GM21381 (cell line): ENCODE results near the gene NPM1.

Experiments
- ATAC-seq: cut with Tn5 transposase; IDR thresholded peaks from one replicate; pipeline ENCODE4 v1.9.1; 2021; ENCODE audit warnings: mild to moderate bottlenecking, moderate library complexity; ENCODE audit not compliant: unreplicated experiment

The NPM1 gene

DNA sequence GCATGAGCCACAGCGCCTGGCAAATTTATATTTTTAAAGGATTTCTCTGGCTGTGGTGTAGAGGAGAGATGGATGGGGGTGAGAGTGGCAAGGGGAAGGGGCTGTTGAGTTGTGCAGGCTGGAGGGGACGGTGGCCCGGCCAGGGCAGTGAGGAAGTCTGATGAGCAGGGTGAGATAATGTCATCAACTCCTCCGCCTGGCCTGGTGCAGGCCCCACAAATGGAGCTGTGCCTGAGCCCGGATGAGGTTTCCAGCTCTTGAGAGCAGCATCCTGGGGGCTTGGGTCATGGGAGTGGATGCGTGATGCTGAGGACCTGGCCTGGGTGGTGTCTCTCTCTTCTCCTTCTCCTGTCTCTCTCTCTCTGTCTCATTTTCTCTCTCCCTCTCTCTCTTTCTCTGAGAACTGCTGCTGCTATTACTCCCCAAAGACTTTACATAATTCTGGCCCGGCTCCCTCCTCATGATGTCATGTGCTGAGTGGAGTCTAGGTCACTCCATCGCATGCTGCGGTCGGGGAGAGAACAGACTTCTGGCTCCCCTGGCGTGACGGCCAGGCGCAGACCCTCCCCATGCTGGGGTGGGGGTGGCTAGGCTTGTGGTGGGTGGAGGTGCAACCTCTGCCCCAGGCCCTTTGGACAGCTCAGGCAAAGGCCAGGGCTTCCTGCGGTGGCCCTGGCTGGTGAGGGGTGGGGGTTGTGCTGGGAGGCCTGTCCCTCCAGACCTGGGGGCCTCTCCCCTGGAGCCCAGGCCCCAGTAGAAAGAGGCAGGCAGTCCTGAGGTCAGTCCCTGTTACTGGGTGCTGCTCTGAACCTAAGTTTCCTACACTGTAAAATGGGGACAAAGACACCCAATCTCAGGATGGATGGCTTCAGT is 58.2 kb downstream of the NPM1 start:
- ATAC-seq = no peak

DNA sequence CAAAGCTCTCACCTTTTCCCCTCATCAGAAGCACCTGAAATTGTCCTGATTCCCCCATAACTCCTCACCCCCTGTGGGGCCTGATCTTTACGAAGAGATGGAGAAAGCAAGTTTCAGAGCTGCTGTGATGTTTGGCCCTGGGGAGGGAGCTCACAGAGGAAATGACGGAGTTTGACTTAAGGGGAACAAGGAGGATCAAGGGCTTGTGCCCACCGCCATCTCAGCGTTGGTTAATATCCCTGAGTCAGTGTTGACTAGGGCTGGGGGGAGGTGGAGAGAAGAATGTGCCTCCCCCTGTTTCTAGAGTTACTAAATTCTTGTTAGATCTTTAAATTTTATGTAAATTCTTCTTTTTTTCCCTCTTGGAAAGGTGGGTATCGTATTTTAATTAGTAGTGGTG is 59.6 kb downstream of the NPM1 start:
- no peak for ATAC-seq

GRCh38 chr5:171449426-171449825 is 61.8 kb downstream of the NPM1 start:
- no peak for ATAC-seq

DNA sequence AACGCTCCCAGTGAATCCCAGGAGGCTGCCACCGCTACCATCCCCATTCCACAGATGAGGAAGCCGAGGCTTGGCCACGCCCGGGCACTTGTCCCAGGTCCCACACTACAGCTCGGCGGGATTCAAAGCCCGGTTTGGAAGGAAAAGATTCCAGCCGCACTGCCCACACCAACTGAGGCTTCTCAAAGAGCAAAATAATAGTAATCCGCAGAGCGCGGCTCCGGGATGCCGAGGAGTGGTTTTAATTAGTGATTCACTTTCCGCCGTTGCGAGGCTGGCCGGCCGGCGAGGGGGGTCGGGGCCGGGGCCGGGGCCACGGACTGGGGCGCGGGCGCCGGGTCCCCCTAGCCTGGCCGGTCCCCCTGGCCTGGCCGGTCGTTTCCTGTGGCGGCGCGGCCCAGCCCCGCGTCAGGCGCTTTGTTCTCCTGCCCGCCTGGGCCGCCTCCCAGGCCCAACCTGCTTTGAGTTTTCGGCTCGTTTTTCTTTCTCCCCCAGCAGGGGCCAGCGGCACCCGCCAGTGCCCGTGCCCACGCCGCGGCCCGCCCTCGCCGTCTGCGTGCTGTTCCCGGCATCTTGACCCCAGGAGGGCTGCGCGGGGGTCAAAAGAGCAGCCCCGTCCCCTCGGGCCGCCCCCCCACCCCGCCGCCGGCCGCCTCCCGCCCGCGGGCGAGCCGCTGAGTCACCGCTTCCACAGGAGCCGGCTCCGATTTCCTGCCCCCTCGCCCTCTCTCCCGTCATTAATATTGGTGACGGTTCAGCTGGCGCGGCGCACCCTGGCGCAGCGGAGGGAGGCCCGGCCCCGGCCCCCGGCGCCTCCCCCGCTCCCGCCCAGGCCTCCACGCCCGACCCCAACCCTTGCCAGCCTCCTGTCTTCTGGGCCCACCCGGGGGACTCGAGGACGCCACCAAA is 63.0 kb downstream of the NPM1 start:
- no peak for ATAC-seq

DNA sequence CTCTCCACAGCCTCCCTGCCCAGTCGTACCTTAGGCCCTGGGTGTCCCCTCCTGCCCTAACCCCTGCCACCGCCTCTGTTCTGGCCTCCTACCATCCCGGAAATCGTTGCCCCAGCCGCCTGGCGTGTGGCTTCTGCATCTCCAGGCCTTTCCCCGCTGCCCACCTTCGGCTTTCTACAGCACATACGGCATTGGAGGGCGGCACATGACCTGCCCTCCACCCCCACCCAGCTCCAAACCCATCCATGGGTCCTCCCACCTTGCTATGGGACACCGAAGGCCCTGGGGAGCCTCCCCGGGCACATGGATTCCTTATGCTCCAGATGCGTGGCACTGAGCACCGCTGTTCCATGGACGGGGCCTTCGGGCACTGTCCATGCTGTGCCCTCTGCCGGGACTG is 63.8 kb downstream of the NPM1 start:
- no peak for ATAC-seq

- ATAC-seq = no peak
These were observed 65.5 kb downstream of the NPM1 start for GRCh38 chr5:171453056-171453725.

DNA sequence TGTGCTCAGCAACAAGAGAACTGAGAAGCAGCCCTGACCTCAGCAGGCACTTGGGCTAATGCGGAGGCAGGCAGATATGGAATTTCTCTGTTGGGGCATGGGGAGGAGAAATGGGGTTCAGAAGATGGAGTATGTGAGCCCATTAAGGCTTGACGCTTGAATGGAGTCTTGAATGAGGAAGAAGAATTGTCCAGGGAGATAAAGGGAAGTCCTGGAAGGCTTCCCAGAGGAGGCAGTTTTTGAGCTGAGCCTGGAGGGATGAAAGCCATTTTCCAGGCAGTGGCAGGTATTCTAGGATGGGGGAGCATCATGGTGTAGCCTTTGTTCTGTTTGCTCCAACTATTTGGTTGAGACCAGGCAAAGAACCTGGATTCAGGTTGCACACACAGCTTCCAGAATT is 66.3 kb downstream of the NPM1 start:
- no peak for ATAC-seq

- ATAC-seq = no peak
These were observed 66.9 kb downstream of the NPM1 start for GRCh38 chr5:171454549-171454948.

GRCh38 chr5:171455522-171455921 is 67.9 kb downstream of the NPM1 start:
- ATAC-seq = no peak

- ATAC-seq = no peak
These were observed 69.7 kb downstream of the NPM1 start for GRCh38 chr5:171457208-171457981.

GRCh38 chr5:171459839-171460238 is 72.2 kb downstream of the NPM1 start:
- ATAC-seq = no peak
